Measurements from ENCODE around the gene TNS3.

The TNS3 gene

DNA sequence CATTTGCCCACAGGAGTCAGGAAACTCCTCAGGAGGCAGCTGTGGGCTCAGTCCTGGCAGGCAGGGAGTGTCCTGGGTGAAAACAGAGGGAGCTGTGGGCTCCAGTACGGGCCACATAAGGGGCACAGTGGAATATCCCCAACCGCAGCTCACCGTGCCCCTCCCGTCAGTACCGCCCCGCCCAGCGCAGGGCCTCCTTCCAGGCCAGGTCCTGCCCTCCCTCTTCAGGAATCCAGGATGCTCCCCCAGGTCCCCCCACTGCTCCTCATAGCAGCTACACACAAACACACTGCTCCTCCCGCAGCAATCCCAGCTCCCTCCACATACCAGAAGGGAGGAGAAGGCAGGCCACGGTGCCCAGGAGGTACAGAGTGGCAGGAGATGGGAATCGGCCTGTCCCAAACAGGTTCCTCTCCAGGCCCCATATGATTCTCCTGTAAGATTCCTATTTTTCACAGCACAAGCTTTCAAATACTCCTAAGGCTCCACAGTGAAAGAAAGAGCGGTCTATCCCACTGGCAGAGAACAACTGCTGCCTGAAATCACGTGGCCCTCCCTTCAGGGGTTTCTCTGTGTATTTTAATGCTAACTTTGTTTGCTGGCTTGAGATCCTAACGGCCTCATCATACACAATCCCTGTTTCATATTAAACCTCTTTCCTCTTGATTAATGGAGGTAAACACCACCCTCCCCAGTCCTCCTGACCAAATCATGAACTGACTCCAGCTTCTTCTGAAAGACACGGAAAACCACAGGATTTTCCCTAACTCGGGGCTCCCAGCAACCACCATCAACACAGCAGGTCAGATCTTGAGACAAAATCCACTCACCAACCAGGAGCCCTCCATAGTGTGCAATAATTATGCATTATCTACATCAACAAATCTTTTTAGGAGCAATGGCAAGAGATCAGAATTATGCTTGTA, 178.7 kb downstream of the TNS3 start:
- Histone ChIP-seq H3K27ac (no peak overlapping the region), H4K20me1 (ENCODE audit: insufficient read depth) (peaks cover 5% of the 10 kb centered on the region; the same call in 1 of the 2 replicates), H2AFZ (ENCODE audit: low read depth) (no peak overlapping the region), H3K9ac (no peak overlapping the region), H3K79me2 (ENCODE audit: insufficient read depth, low read depth) (peaks cover 21% of the 10 kb centered on the region; the same call in 1 of the 2 replicates), H3K4me2 (no peak overlapping the region), H3K27me3 (ENCODE audit: insufficient read depth, low read depth) (no peaks in the 10 kb centered on the region), H3K36me3 (ENCODE audit: insufficient read depth) (peaks cover 5% of the 10 kb centered on the region; the same call in 1 of the 2 replicates), H3K4me3 (IDR thresholded peaks at IDR 0.05; ENCODE audit: insufficient read depth, low read depth, low read length) (no peak overlapping the region), H3K4me1 (ENCODE audit: low read depth, poor library complexity, severe bottlenecking) (no peaks in the 10 kb centered on the region)
- TF ChIP-seq, protein P1, sequence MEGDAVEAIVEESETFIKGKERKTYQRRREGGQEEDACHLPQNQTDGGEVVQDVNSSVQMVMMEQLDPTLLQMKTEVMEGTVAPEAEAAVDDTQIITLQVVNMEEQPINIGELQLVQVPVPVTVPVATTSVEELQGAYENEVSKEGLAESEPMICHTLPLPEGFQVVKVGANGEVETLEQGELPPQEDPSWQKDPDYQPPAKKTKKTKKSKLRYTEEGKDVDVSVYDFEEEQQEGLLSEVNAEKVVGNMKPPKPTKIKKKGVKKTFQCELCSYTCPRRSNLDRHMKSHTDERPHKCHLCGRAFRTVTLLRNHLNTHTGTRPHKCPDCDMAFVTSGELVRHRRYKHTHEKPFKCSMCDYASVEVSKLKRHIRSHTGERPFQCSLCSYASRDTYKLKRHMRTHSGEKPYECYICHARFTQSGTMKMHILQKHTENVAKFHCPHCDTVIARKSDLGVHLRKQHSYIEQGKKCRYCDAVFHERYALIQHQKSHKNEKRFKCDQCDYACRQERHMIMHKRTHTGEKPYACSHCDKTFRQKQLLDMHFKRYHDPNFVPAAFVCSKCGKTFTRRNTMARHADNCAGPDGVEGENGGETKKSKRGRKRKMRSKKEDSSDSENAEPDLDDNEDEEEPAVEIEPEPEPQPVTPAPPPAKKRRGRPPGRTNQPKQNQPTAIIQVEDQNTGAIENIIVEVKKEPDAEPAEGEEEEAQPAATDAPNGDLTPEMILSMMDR (conservative IDR thresholded peaks at IDR 0.05; ENCODE audit: low read depth, low read length): no peak

DNA sequence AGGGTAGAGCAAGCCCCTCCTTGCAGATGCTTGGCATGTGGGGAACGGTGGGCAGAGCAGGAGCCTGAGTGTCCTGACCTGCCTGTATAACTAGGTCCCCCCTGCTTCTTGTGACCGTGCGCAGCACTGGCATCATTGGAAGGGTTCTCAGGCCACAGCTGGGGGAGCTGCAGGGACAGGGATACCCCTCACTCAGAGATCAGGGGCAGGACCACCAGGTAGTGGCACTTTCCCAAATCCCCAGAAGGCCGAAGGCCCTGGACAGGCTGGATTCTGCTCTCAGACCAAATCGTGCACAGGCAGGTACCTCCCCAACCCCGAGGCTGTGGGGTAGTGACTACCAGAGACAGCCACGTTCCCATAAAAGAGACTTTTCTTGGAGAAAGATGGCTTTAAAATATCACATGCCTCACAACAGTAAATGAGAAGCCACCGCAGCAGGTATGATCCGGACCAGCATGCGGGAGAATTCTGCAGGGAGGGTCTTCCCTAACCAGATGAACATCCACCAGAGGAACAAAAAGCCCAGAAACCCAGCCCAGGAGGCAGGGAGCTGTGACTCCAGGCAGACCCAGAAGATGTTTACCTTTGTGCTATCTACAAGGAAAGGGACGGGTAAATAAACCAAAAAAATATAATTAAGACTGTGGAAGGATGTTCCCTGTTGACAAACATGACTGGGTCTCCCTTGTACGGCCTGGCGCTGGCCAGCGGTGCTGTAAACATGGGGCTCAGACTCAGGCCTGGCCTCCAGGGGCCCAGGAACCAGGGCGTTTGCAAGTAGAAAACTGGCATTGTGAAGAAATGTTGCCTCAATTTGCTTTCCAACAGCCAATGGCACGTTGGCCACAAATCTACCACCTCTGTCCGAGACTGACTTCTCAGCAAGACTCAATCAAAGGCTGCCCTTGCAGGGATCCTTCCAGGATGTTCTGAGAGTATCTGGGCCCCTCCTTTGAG, 180.0 kb downstream of the TNS3 start:
- Histone ChIP-seq H4K20me1 (ENCODE audit: insufficient read depth) (peaks cover 5% of the 10 kb centered on the region; the same call in 1 of the 2 replicates), H3K4me2 (no peak overlapping the region), H3K27me3 (ENCODE audit: insufficient read depth, low read depth) (no peaks in the 10 kb centered on the region), H2AFZ (ENCODE audit: low read depth) (no peak overlapping the region), H3K4me1 (ENCODE audit: low read depth, poor library complexity, severe bottlenecking) (no peaks in the 10 kb centered on the region), H3K9ac (no peak overlapping the region), H3K79me2 (ENCODE audit: insufficient read depth, low read depth) (peaks cover 33% of the 10 kb centered on the region; the same call in 1 of the 2 replicates), H3K27ac (no peak overlapping the region), H3K4me3 (IDR thresholded peaks at IDR 0.05; ENCODE audit: insufficient read depth, low read depth, low read length) (no peak overlapping the region), H3K36me3 (ENCODE audit: insufficient read depth) (no peaks in the 10 kb centered on the region; the same call in 1 of the 2 replicates)
- TF ChIP-seq, protein P1 (conservative IDR thresholded peaks at IDR 0.05; ENCODE audit: low read depth, low read length): no peak

DNA sequence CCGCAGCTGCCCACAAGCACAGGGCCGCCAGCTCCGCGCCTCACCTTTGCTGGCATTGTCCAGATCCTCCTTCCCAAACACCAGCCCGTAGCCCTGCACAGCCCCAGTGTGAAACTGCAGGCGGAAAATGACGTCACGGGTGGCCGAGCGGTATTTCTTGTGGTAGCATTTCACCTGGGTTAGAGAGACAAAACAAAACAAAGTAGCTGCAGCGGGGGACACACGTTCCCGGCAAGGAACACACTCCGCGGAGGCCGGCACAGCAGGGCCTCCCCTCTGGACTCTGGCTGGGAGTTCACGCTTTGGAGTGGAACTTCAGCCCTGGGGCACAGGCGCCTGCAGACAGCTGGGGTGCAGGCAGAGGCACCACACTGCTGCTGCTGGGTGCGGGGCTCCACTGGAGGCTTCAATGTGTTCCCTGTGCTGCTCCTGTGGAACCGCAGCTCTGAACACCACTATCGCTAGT, 181.1 kb downstream of the TNS3 start:
- TF ChIP-seq, protein P1 (conservative IDR thresholded peaks at IDR 0.05; ENCODE audit: low read depth, low read length): no peak
- H3K79me2 ChIP-seq (ENCODE audit: insufficient read depth, low read depth): peaks cover 33% of the 10 kb centered on the region; the same call in 1 of the 2 replicates
- no peak overlapping the region for H3K9ac ChIP-seq
- H3K36me3 ChIP-seq (ENCODE audit: insufficient read depth): peaks cover 1% of the 10 kb centered on the region; the same call in 1 of the 2 replicates
- no peaks in the 10 kb centered on the region for H3K27me3 ChIP-seq (ENCODE audit: insufficient read depth, low read depth)
- no peaks in the 10 kb centered on the region for H3K4me1 ChIP-seq (ENCODE audit: low read depth, poor library complexity, severe bottlenecking)
- H3K27ac ChIP-seq: no peak overlapping the region
- no peak overlapping the region for H3K4me3 ChIP-seq (IDR thresholded peaks at IDR 0.05; ENCODE audit: insufficient read depth, low read depth, low read length)
- peaks cover 5% of the 10 kb centered on the region; the same call in 1 of the 2 replicates for H4K20me1 ChIP-seq (ENCODE audit: insufficient read depth)
- no peak overlapping the region for H3K4me2 ChIP-seq
- H2AFZ ChIP-seq (ENCODE audit: low read depth): no peak overlapping the region

DNA sequence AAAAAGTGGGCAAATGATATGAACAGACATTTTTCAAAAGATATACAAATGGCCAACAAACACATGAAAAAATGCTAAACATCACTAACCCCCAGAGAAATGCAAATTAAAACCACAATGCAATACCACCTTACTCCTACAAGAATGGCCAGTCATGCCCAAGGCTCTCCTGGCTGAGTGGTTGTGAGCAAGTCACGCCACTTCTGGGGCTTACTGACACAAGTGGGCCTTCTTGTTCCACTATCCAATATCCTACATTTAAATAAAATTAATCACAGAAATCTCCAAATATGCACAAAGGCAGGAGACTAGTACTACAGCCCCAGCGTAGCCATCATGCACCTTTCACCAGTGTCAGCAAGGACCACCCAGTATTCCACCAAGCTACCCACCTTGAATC, 181.9 kb downstream of the TNS3 start:
- no peak overlapping the region for H3K9ac ChIP-seq
- TF ChIP-seq, protein P1 (conservative IDR thresholded peaks at IDR 0.05; ENCODE audit: low read depth, low read length): no peak
- H3K4me1 ChIP-seq (ENCODE audit: low read depth, poor library complexity, severe bottlenecking): no peaks in the 10 kb centered on the region
- H3K27ac ChIP-seq: no peak overlapping the region
- H3K79me2 ChIP-seq (ENCODE audit: insufficient read depth, low read depth): peaks cover 33% of the 10 kb centered on the region; the same call in 1 of the 2 replicates
- H4K20me1 ChIP-seq (ENCODE audit: insufficient read depth): peaks cover 5% of the 10 kb centered on the region; the same call in 1 of the 2 replicates
- H3K4me2 ChIP-seq: no peak overlapping the region
- H3K27me3 ChIP-seq (ENCODE audit: insufficient read depth, low read depth): no peaks in the 10 kb centered on the region
- no peak overlapping the region for H2AFZ ChIP-seq (ENCODE audit: low read depth)
- H3K36me3 ChIP-seq (ENCODE audit: insufficient read depth): peaks cover 8% of the 10 kb centered on the region; the same call in 1 of the 2 replicates
- H3K4me3 ChIP-seq (IDR thresholded peaks at IDR 0.05; ENCODE audit: insufficient read depth, low read depth, low read length): no peak overlapping the region

Measured in KMS-11 (cell line).